PFSK-1 (cell line): ENCODE results near the gene ATXN1.

Experiments used
- FOXP2 ChIP-seq: optimal IDR thresholded peaks from 2 replicates; pipeline ENCODE3; 2011; ENCODE audit warnings: borderline replicate concordance, control low read depth, inconsistent platforms; ENCODE audit not compliant: insufficient read depth; ENCODE audit errors: extremely low read length, extremely low read depth
- POLR2AphosphoS5 ChIP-seq: IDR thresholded peaks from 2 replicates; pipeline ENCODE4 v1.6.1; 2012; ENCODE audit warnings: low read depth, mild to moderate bottlenecking, control low read depth, low read length, moderate library complexity
- SIN3A ChIP-seq: IDR thresholded peaks from 2 replicates; pipeline ENCODE4 v1.6.1; 2012; ENCODE audit warnings: mild to moderate bottlenecking, low read length, moderate library complexity, borderline replicate concordance; ENCODE audit not compliant: insufficient read depth
- TAF1 ChIP-seq: IDR thresholded peaks from 2 replicates; pipeline ENCODE4 v1.6.1; 2012; ENCODE audit warnings: low read length, control low read depth, borderline replicate concordance; ENCODE audit not compliant: insufficient read depth
- TF ChIP-seq, protein P1 (sequence below), 2 experiments: IDR thresholded peaks; 2 replicates each; pipeline versions ENCODE4 v1.6.1 to v1.8.0; 2011 to 2012; ENCODE audit warnings: low read depth in 2 of 2, low read length in 2 of 2, control low read depth in 1 of 2, inconsistent platforms in 1 of 2, mild to moderate bottlenecking in 1 of 2, moderate library complexity in 1 of 2; ENCODE audit not compliant: insufficient read depth in 1 of 2

The ATXN1 gene

DNA sequence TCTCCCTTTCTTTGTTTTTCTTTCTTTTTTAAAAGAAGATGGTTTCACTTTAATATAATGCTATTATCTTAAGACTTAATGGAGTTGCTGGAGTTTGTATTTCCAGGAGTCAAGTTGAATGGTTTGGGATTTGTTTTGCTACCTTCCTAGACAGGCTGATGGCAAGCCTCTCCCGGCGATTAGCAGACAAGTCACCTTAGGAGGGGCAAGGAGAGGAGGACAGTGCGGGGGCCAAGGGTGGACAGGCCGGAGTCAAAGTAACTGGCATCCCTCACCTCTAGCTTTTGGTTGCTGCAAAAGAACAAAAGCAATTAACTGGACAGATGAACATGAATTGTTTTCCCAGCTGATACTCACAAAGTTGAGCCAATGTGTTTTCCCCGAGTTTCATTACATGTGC, 465.8 kb downstream of the ATXN1 start:
- no peak for TF ChIP-seq SIN3A
- no peak for TF ChIP-seq TAF1
- TF ChIP-seq, protein P1, sequence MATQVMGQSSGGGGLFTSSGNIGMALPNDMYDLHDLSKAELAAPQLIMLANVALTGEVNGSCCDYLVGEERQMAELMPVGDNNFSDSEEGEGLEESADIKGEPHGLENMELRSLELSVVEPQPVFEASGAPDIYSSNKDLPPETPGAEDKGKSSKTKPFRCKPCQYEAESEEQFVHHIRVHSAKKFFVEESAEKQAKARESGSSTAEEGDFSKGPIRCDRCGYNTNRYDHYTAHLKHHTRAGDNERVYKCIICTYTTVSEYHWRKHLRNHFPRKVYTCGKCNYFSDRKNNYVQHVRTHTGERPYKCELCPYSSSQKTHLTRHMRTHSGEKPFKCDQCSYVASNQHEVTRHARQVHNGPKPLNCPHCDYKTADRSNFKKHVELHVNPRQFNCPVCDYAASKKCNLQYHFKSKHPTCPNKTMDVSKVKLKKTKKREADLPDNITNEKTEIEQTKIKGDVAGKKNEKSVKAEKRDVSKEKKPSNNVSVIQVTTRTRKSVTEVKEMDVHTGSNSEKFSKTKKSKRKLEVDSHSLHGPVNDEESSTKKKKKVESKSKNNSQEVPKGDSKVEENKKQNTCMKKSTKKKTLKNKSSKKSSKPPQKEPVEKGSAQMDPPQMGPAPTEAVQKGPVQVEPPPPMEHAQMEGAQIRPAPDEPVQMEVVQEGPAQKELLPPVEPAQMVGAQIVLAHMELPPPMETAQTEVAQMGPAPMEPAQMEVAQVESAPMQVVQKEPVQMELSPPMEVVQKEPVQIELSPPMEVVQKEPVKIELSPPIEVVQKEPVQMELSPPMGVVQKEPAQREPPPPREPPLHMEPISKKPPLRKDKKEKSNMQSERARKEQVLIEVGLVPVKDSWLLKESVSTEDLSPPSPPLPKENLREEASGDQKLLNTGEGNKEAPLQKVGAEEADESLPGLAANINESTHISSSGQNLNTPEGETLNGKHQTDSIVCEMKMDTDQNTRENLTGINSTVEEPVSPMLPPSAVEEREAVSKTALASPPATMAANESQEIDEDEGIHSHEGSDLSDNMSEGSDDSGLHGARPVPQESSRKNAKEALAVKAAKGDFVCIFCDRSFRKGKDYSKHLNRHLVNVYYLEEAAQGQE (IDR thresholded peaks at IDR 0.05; ENCODE audit: insufficient read depth in 1 of 2, low read depth in 2 of 2, low read length in 2 of 2), result no peak
- TF ChIP-seq FOXP2, result no peak
- TF ChIP-seq POLR2AphosphoS5, result no peak

DNA sequence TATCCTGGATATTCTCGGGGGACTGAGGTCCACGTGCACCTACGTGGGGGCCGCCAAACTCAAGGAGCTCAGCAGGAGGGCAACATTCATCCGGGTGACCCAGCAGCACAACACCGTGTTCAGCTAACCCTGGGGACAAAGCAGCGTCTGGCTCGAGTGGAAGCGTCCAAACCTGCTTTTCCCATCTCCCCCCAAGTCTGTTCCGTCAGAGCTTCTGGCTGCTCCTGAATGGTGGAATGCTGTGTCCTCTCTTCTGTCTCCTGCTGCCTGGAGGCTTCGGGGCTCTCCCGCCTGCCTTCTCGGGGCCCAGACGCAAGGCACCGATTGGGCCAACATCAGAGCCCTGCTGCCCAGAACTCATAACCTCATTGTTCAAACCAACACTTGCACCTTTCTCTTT, 466.2 kb downstream of the ATXN1 start:
- TF ChIP-seq POLR2AphosphoS5 (no peak; the same call in 1 of the 2 replicates), FOXP2 (no peak)

DNA sequence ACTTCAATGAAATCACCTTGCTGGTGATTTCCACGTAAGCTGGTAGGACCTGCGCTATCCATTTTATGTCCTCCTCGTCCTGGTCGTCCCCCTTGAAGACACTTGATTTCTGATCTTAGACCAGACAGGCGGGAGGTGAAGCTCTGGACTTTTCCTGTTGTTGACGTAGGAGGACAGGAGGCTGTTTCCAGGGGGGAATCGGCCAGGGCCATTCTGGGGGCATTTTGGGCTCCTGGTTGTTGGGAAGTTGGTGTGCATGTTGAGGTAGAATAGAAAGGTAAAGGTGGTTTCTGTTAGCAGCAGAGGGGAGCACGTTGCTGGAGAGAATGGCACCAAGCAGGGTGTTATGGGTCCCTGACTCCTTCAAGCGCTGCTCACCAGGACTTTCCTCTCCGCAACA, 466.9 kb downstream of the ATXN1 start:
- TF ChIP-seq SIN3A (no peak), TAF1 (no peak), POLR2AphosphoS5 (no peak; the same call in 1 of the 2 replicates), FOXP2 (no peak)
- TF ChIP-seq, protein P1 (IDR thresholded peaks at IDR 0.05; ENCODE audit: insufficient read depth in 1 of 2, low read depth in 2 of 2, low read length in 2 of 2), result no peak

DNA sequence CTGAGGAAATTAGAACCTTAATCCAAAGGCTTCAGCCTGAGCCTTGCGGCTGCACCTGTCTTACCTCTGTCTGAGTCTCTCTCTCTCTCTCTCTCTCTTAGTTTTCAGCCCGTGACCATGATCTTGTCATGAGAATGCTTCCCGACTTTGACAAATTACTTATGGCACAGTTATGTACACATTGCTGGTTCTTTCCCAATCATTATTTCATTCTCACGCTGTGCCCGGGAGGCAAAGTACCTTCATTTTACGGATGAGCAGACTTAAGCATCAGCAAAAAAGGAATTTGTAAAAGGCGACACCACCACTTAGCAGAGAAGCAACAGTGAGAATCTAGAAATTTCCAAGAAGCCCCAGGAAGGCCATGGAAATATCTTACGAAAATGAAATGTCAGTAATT, 468.3 kb downstream of the ATXN1 start:
- TF ChIP-seq, protein P1 (IDR thresholded peaks at IDR 0.05; ENCODE audit: insufficient read depth in 1 of 2, low read depth in 2 of 2, low read length in 2 of 2), result no peak
- TF ChIP-seq FOXP2 (no peak), POLR2AphosphoS5 (no peak), TAF1 (no peak), SIN3A (no peak)

DNA sequence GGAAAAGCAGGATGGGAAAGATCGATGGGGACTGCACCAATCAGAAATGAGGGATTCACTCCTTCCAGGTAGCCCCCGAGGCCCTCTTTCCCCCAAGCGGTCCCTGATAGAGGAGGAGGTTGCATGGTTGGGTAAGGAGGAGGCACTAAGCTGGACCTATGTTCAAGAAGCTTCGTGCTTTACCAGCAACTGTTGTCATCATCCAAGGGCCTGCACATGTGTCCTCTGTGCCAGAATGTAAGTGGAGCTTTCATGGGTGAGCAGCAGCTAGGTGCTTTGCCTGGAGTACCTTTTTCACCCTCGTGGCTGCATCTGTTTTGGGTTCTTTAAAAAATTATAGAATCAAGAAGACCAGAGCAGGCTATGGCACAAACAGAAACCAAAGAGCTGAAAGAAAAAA, 468.8 kb downstream of the ATXN1 start:
- TF ChIP-seq POLR2AphosphoS5, result no peak
- TF ChIP-seq SIN3A, result no peak
- no peak for TF ChIP-seq FOXP2
- TF ChIP-seq, protein P1 (IDR thresholded peaks at IDR 0.05; ENCODE audit: insufficient read depth in 1 of 2, low read depth in 2 of 2, low read length in 2 of 2), result no peak
- no peak for TF ChIP-seq TAF1
